Dendritic cell treated with granulocyte-macrophage colony-stimulating factor and Interleukin-4, amounts not matched to agents 40 ng/mL and 50 ng/mL, for 4 days (primary cell): ENCODE data around the gene MKKS.

Experiments
- H3K27ac Mint-ChIP-seq: one replicate; pipeline ENCODE4 v1.8.0; 2022; ENCODE audit warnings: mild to moderate bottlenecking, mixed read lengths
- H3K27me3 Mint-ChIP-seq: one replicate; pipeline ENCODE4 v1.8.0; 2022; ENCODE audit warnings: mild to moderate bottlenecking, mixed read lengths
- H3K36me3 Mint-ChIP-seq: one replicate; pipeline ENCODE4 v1.8.0; 2022; ENCODE audit warnings: low read depth, mixed read lengths
- H3K4me1 Mint-ChIP-seq: one replicate; pipeline ENCODE4 v1.8.0; 2022; ENCODE audit warnings: low read depth, mixed read lengths
- H3K4me3 Mint-ChIP-seq: one replicate; pipeline ENCODE4 v1.8.0; 2022; ENCODE audit warnings: mild to moderate bottlenecking, moderate library complexity, mixed read lengths
- H3K9me3 Mint-ChIP-seq: one replicate; pipeline ENCODE4 v1.8.0; 2022; ENCODE audit warnings: mixed read lengths
- intact Hi-C: fragments of 100-400 bp; cut with micrococcal nuclease; formaldehyde crosslinking; loops from one replicate; pipeline ENCODE4 v1.15.0; 2022

Gene MKKS

GRCh38 chr20:10433623-10434466 is at the start of gene MKKS:
TSS of gene MKKS (minus strand) at chr20:10434222. CDS start at chr20:10413514, 20,708 bp downstream.
- H3K27ac Mint-ChIP-seq, result peak within 1 kb of the TSS; percentile 100
- no peaks in the 10 kb centered on the region for H3K9me3 Mint-ChIP-seq
- intact Hi-C loops, result loop anchor here (1.0 to 2.0 kb wide), 2 partner anchors 19 to 43 kb away; no protein-coding TSS in a partner anchor
- H3K36me3 Mint-ChIP-seq, result peaks cover 53% of the 10 kb centered on the region
- H3K4me3 Mint-ChIP-seq, result peak within 1 kb of the TSS; percentile 90
- H3K27me3 Mint-ChIP-seq, result no peaks in the 10 kb centered on the region
- H3K4me1 Mint-ChIP-seq, result peaks cover 59% of the 10 kb centered on the region

GRCh38 chr20:10483691-10484090 is 49.7 kb upstream of the MKKS start:
- Mint-ChIP-seq H3K4me3 (no peak overlapping the region), H3K36me3 (no peaks in the 10 kb centered on the region), H3K9me3 (no peaks in the 10 kb centered on the region), H3K27me3 (no peaks in the 10 kb centered on the region), H3K27ac (peak overlapping the region; percentile 15), H3K4me1 (peaks cover 42% of the 10 kb centered on the region)
- intact Hi-C loops, result no loop called here

GRCh38 chr20:10481676-10482075 is 47.7 kb upstream of the MKKS start:
- H3K27me3 Mint-ChIP-seq, result no peaks in the 10 kb centered on the region
- intact Hi-C loops, result no loop called here

GRCh38 chr20:10478930-10479329 is 44.9 kb upstream of the MKKS start:
- H3K36me3 Mint-ChIP-seq, result no peaks in the 10 kb centered on the region
- no peaks in the 10 kb centered on the region for H3K27me3 Mint-ChIP-seq
- peak overlapping the region; percentile 86 for H3K27ac Mint-ChIP-seq
- intact Hi-C loops, result no loop called here
- no peak overlapping the region for H3K4me3 Mint-ChIP-seq
- H3K9me3 Mint-ChIP-seq, result no peaks in the 10 kb centered on the region
- H3K4me1 Mint-ChIP-seq, result peaks cover 32% of the 10 kb centered on the region

More at GRCh38 chr20:10481676-10482075, 47.7 kb upstream of the MKKS start:
- Mint-ChIP-seq H3K36me3 (no peaks in the 10 kb centered on the region), H3K27ac (peak overlapping the region; percentile 50), H3K4me3 (no peak overlapping the region), H3K4me1 (peaks cover 26% of the 10 kb centered on the region), H3K9me3 (no peaks in the 10 kb centered on the region)

GRCh38 chr20:10478205-10478604 is 44.2 kb upstream of the MKKS start:
- no peak overlapping the region for H3K4me3 Mint-ChIP-seq
- intact Hi-C loops, result no loop called here
- H3K27ac Mint-ChIP-seq, result peak overlapping the region; percentile 86
- H3K9me3 Mint-ChIP-seq, result no peaks in the 10 kb centered on the region
- no peaks in the 10 kb centered on the region for H3K27me3 Mint-ChIP-seq
- H3K4me1 Mint-ChIP-seq, result peaks cover 39% of the 10 kb centered on the region
- H3K36me3 Mint-ChIP-seq, result no peaks in the 10 kb centered on the region

GRCh38 chr20:10476319-10476724 is 42.3 kb upstream of the MKKS start:
- H3K27me3 Mint-ChIP-seq, result no peaks in the 10 kb centered on the region
- H3K36me3 Mint-ChIP-seq, result peaks cover 8% of the 10 kb centered on the region
- no peaks in the 10 kb centered on the region for H3K9me3 Mint-ChIP-seq
- peak overlapping the region; percentile 86 for H3K27ac Mint-ChIP-seq
- H3K4me1 Mint-ChIP-seq, result peaks cover 36% of the 10 kb centered on the region
- H3K4me3 Mint-ChIP-seq, result no peak overlapping the region
- intact Hi-C loops, result loop anchor here (2.0 kb wide), 1 partner anchor 42 kb away; the partner anchor contains the start of genes MKKS and SLX4IP

- intact Hi-C loops, result no loop called here
- no peaks in the 10 kb centered on the region for H3K27me3 Mint-ChIP-seq
- H3K9me3 Mint-ChIP-seq, result no peaks in the 10 kb centered on the region
- peak overlapping the region; percentile 86 for H3K27ac Mint-ChIP-seq
- H3K4me1 Mint-ChIP-seq, result peaks cover 40% of the 10 kb centered on the region
- H3K36me3 Mint-ChIP-seq, result peaks cover 9% of the 10 kb centered on the region
- peak overlapping the region; percentile 59 for H3K4me3 Mint-ChIP-seq
Observed at GRCh38 chr20:10475225-10475624, 41.2 kb upstream of the MKKS start.

- Mint-ChIP-seq H3K27ac (peak overlapping the region; percentile 86), H3K36me3 (peaks cover 14% of the 10 kb centered on the region)
- intact Hi-C loops, result no loop called here
Observed at GRCh38 chr20:10474606-10475184, 40.7 kb upstream of the MKKS start.

GRCh38 chr20:10472871-10473270 is 38.8 kb upstream of the MKKS start:
- H3K4me1 Mint-ChIP-seq, result peaks cover 59% of the 10 kb centered on the region
- no peaks in the 10 kb centered on the region for H3K9me3 Mint-ChIP-seq
- intact Hi-C loops, result no loop called here
- H3K27me3 Mint-ChIP-seq, result no peaks in the 10 kb centered on the region
- H3K27ac Mint-ChIP-seq, result peak overlapping the region; percentile 86
- H3K4me3 Mint-ChIP-seq, result no peak overlapping the region
- peaks cover 14% of the 10 kb centered on the region for H3K36me3 Mint-ChIP-seq

More at GRCh38 chr20:10474606-10475184, 40.7 kb upstream of the MKKS start:
- H3K27me3 Mint-ChIP-seq, result no peaks in the 10 kb centered on the region
- H3K4me3 Mint-ChIP-seq, result peak overlapping the region; percentile 59
- no peaks in the 10 kb centered on the region for H3K9me3 Mint-ChIP-seq
- peaks cover 46% of the 10 kb centered on the region for H3K4me1 Mint-ChIP-seq

GRCh38 chr20:10470276-10470675 is 36.3 kb upstream of the MKKS start:
- H3K27me3 Mint-ChIP-seq, result no peaks in the 10 kb centered on the region
- intact Hi-C loops, result loop anchor here (2.0 kb wide), 2 partner anchors 83 to 193 kb away; no protein-coding TSS in a partner anchor
- H3K36me3 Mint-ChIP-seq, result peaks cover 19% of the 10 kb centered on the region
- peak overlapping the region; percentile 48 for H3K4me3 Mint-ChIP-seq
- H3K4me1 Mint-ChIP-seq, result peaks cover 59% of the 10 kb centered on the region
- no peaks in the 10 kb centered on the region for H3K9me3 Mint-ChIP-seq
- H3K27ac Mint-ChIP-seq, result peak overlapping the region; percentile 94

GRCh38 chr20:10469599-10469998 is 35.6 kb upstream of the MKKS start:
- Mint-ChIP-seq H3K4me3 (peak overlapping the region; percentile 48), H3K36me3 (peaks cover 26% of the 10 kb centered on the region), H3K9me3 (no peaks in the 10 kb centered on the region), H3K4me1 (peaks cover 52% of the 10 kb centered on the region), H3K27ac (peak overlapping the region; percentile 94), H3K27me3 (no peaks in the 10 kb centered on the region)
- intact Hi-C loops, result loop anchor here (1.0 to 10.0 kb wide), 3 partner anchors 15 to 805 kb away; no protein-coding TSS in a partner anchor

- Mint-ChIP-seq H3K4me3 (no peak overlapping the region), H3K4me1 (peaks cover 47% of the 10 kb centered on the region), H3K27ac (peak overlapping the region; percentile 80), H3K9me3 (peaks cover 3% of the 10 kb centered on the region), H3K36me3 (peaks cover 30% of the 10 kb centered on the region), H3K27me3 (no peaks in the 10 kb centered on the region)
- intact Hi-C loops, result loop anchor here (1.0 to 10.0 kb wide), 3 partner anchors 14 to 805 kb away; no protein-coding TSS in a partner anchor
Observed at GRCh38 chr20:10469056-10469455, 35.0 kb upstream of the MKKS start.

GRCh38 chr20:10468340-10468845 is 34.4 kb upstream of the MKKS start:
- H3K27me3 Mint-ChIP-seq, result no peaks in the 10 kb centered on the region
- intact Hi-C loops, result loop anchor here (2.0 to 10.0 kb wide), 2 partner anchors 14 to 736 kb away; no protein-coding TSS in a partner anchor
- peaks cover 37% of the 10 kb centered on the region for H3K36me3 Mint-ChIP-seq

More at GRCh38 chr20:10468340-10468845, 34.4 kb upstream of the MKKS start:
- Mint-ChIP-seq H3K4me1 (peaks cover 41% of the 10 kb centered on the region), H3K27ac (peak overlapping the region; percentile 80), H3K9me3 (peaks cover 10% of the 10 kb centered on the region), H3K4me3 (no peak overlapping the region)
